HG03571 (cell line): Measurements from ENCODE around the gene ASAP2.

ENCODE experiments used
- ATAC-seq: cut with Tn5 transposase; IDR thresholded peaks from one replicate; pipeline ENCODE4 v1.9.1; 2021; ENCODE audit not compliant: unreplicated experiment

ASAP2 gene

DNA sequence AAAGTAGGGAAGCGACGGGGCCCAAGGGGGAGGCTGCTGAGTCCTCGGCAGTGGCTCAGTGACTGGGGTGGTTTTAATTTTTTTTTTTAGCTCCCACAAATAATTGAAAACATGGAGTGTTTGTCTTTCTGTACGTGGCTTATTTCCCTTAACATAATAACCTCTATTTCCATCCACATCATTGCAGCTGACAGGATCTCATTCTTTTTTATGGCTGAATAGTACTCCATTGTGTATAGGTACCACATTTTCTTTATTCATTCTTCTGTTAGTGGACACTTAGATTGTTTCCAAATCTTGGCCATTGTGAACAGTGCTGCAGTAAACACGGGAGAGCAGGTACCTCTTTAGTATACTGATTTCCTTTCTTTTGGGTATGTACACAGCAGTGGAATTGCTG, 65.1 kb downstream of the ASAP2 start:
- ATAC-seq, result no peak

- ATAC-seq, result no peak
Measured at GRCh38 chr2:9273486-9274130, 67.0 kb downstream of the ASAP2 start.

DNA sequence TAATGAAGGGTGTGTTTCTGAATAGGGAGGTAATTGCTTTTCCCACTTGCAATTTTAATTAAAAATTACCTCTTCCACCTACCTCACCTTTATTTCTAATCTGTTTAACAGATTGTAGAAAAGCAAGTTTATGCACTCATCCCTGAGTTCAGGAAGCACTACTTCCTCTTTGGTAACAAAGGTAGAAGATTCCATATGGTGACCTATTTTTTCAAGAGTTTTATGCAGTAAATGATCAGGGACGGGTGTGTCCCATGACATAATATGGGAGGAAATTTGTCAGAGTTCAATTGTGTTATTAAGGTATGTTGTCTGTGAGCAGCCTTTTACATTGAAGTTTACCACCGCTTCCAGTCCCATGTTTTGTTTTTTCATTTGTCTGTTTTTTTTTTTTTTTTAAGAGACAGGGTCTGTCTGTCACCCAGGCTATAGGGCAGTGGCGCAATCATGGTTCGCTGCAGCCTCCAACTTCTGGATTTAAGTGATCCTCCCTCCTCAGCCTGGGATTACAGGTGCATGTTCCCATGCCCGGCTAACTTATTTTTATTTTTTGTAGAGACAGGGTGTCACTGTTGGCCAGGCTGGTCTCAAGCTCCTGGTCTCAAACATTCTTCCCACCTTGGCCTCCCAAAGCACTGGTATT, 68.2 kb downstream of the ASAP2 start:
- no peak for ATAC-seq

DNA sequence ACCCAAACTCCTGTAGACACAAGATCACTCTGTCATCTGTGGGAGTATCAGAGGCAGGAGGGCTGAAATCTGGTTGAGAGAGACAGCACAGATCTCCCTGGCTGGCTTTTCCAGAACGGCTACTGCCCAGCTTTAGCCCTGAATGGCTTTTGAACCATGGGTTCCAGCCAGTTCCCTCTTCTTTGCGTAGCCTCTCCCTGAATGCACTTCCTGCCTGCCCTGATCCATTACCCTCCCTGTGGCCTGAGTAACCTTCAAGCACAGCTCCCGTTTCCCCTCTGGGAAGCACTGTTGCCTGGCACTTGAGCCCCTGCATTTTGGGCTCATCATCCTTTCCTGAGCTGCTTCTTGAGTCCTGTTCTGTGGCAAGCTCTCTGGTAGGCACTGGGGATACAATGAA, 68.8 kb downstream of the ASAP2 start:
- ATAC-seq, result no peak

- no peak for ATAC-seq
Measured at GRCh38 chr2:9276074-9276473, 69.5 kb downstream of the ASAP2 start.

DNA sequence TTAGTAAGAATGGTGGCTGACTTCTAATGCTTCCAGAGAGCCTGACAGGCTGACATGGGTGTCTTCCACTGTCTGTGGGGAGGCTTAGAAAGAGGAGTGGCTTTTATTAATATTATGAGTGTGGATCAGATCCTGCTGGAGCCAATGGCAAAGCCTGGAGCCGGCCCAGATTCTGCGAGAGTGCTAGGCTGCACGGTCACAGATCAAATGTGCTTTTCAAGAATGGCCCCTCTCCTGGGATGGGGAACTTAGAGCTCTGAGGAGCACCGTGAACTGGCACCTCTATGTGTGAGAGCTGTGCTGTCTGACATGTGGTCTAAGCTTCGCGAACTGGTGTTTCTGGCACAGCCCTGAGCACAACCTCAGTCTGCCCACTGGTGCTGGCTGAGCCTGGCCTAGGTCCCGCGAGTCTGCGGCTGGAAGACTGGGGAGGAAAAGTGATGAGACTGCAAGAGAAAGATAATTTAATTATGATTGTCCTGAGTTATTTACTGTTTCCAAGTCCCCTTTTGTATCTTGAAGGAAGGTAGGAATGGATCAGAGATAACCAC, 70.4 kb downstream of the ASAP2 start:
- no peak for ATAC-seq

DNA sequence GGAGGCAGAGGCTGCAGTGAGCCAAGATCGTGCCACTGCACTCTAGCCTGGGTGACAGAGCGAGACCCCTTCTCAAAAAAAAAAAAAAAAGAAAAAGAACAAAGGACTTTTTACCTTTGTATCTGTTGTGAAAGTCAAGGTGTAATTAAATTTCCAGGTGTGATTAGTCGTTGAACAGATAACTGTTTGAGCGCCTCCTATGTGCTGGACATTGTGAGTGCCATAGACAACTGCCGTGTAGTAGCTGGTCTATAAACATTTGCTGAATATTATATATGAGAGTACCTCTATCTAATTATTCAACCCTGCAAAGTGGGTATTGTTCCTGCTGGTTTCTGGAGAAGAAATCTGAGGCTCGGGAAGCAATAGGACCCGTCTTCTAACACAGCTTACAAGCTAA, 71.8 kb downstream of the ASAP2 start:
- no peak for ATAC-seq

DNA sequence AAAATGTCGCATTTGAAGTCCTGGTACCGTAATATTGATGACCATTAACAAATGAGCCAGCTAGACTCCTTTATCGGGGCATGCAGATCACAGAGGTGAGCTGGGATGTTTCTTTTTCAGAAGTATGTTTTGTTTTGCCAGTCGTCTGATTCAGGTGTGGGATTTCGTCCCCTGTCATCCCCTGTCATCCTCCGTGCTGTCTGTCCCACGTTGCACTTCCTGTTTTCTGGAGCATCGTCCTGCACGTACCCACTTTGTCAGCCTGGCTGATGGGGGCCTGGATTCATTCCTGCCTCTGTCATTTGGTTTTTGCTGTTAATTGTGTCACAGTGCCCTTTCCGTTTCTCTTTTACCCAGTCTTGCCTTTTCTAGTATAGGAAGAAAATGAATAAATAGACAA, 72.8 kb downstream of the ASAP2 start:
- no peak for ATAC-seq

DNA sequence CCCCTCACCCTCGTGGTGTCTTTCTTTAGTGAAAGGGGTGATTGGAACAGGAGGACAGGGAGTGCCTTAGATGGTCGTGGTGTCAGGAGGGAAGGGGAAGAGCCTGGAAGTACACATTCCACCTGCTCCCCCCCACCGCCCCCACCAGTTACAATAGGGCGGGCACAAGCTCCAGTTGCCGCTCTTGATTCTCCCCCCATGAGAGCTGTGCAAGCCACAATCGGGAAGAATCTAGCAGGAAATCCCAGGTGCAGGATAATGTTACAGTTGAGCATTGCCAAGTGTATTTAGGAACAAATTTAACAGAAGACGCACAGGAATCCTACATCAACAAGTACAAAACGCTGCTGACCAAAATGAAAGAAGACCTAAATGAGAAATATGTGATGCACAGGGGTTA, 73.6 kb downstream of the ASAP2 start:
- ATAC-seq, result no peak

- ATAC-seq, result no peak
Measured at GRCh38 chr2:9281145-9281544, 74.5 kb downstream of the ASAP2 start.

- ATAC-seq, result no peak
Measured at GRCh38 chr2:9282128-9283112, 75.8 kb downstream of the ASAP2 start.

GRCh38 chr2:9284521-9285297, 78.1 kb downstream of the ASAP2 start:
- ATAC-seq, result no peak

DNA sequence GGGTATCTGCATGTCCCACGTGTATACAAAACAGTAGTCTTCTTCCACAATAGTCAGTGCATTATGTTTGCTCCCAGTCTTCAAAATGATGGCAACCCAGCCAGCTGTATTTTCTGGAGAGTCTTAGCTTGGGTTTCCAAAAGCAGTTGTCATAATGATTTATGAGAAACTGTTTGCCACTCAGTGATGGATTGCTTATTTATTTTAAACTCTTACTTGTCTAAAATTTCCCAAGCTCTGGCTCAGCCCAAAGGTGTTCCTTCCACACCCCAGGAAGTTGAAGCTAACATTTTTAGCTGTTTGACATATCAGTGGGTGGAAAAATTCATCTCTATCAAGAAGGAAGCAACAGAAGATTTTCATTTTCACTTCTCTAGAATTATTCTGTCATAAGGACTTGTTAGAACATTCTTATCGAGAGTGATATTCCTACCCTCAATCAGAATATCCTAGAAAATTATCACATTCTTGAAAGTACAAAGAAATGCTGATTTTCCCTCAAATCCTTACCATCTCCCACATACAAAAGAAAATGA, 78.8 kb downstream of the ASAP2 start:
- ATAC-seq, result no peak

DNA sequence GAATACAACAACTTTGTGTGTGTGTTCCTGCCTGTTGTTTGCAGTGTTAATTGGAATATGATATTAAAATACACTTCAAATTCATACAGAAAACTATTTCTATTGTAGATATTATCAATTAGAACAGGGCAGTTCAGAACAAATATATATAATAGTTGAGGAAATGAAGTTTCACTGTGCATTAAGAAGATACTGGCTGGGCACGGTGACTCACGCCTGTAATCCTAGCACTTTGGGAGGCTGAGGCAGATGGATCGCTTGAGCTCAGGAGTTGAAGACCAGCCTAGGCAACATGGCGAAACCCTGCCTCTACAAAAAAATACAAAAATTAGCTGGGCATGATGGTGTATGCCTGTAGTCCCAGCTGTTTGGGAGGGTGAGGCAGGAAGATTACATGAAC, 79.3 kb downstream of the ASAP2 start:
- ATAC-seq, result no peak

DNA sequence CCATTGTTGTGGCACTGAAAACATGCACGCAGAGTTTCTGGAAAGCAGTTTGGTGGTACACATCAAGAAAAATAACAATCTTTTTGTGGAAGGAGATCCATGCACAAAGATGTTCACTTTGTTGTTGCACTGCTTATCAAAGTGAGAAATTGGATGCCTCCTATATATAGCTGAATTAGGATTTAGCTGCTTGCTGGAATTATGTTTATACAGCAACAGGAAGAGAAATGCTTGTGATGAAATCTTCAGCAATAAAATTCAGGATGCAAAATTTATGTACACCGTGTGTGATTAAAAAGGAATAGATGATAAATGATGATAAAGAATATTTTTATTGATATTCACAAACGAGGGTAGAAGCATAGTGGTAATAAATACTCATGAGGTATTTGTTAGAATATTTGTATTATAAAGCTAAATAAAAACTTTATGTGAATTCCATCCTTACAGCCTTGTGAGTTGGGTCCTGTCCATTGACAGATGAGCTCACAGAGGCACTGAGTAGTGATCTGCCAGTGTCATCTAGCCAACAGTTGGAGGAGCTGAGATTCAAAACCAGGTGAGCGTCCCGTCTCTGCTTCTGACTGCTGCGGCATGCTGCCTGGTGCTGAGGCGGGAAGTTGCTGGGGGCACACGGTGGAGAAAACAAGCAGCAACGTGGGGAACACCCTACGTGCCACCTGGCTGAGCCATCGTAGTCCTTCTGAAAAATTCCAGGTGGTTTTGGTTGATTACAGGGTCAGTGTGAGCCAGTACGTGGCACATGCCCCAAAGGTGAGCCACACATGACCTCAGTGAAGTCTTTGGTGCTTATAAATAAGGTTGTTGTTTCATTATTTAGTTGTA, 80.2 kb downstream of the ASAP2 start:
- no peak for ATAC-seq

DNA sequence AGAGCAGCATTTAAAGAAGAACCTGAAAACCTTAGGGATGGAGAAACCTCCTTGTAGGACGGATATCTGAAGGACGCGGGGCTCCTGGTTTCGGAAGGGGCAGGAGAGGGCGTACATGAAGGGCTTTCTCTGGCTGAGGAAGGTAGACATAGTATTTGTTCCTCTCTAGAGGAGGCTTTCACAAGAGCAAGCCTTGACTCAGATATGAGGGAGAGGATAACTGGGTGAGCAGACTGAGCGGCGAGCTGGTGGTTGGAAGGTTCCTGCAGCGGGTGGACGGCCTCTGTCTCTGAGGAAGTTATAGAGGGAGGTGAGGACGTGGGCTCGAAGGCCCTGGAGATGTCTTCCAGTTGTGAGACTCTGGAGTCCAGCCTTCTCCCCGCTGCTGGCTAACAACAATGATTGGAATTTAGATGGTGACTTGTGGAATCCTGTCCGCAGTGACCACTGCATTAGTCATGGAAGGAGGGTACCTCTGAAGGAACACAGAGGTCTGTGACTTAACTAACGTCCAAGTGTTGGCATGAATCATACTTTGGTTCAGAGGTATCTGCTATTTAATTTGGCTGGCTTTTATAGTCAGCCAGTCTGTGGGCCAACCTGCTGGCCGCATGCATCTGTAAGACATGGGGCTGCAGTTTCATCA, 80.9 kb downstream of the ASAP2 start:
- ATAC-seq, result no peak

GRCh38 chr2:9288233-9288632, 81.6 kb downstream of the ASAP2 start:
- no peak for ATAC-seq

DNA sequence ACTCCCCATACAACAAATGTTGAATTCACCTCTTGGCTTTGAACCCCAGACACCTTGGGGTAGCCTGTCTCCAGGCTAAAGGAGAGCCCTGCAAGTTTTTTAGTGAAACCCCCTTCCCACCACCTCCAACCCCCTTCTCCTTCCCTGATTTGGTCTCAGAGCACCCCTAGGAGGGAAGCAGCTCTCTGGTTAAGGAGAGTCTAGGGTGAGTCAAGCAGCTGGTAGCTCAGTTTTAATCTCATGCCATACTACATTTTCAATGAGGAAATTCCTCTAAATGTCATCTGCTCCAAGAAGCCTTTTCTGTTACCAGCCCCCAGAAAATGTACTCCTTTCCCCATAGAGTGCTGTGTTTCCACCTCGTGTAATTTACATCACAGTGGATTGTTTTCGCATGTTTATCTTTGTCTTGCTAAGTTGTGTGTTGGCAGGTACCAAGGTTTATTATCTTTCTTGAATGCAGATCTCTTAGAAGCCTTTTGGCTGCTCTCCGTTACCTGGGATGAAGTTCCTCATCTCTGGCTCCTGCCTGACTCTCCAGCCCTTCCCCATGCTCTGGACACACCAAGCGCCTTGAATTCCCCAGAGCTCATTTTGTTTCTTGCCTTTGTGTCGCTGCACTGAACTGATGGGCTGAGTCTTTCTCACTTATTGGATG, 82.2 kb downstream of the ASAP2 start:
- no peak for ATAC-seq

GRCh38 chr2:9291331-9291730, 84.7 kb downstream of the ASAP2 start:
- no peak for ATAC-seq
